ENCODE measurements around the gene TBXA2R. TPM values are rescaled to one million over a fixed set of nuclear protein-coding genes. Genes with fewer than 3 reads are reported as not detected.

Gene TBXA2R
- total RNA-seq, 1 experiment from 2014 or later: not detected

GRCh38 chr19:3637621-3638020, 30.9 kb upstream of the TBXA2R start:
- no peak overlapping the region for H3K4me3 ChIP-seq
- TF ChIP-seq EZH2 (IDR thresholded peaks at IDR 0.05; ENCODE audit: low read depth) (no peak), CTCF (conservative IDR thresholded peaks at IDR 0.05) (no peak)
- H3K4me1 ChIP-seq (replicated peaks; ENCODE audit: insufficient read depth): no peaks in the 10 kb centered on the region
- no peaks in the 10 kb centered on the region for H3K79me2 ChIP-seq (ENCODE audit: low read depth)
- H2AFZ ChIP-seq: no peak overlapping the region
- BruUV-seq (replicated peaks): no TSS peak
- intact Hi-C loops (cut with micrococcal nuclease; ENCODE audit: unreplicated experiment): no loop called here
- H3K36me3 ChIP-seq (ENCODE audit: low read depth): no peaks in the 10 kb centered on the region
- ChIA-PET POLR2A (ENCODE audit: unreplicated experiment) (no interaction called here), CTCF (no interaction called here)
- DNase-seq: no peak
- no peak overlapping the region for H3K4me2 ChIP-seq
- no peaks in the 10 kb centered on the region for H3K9me2 ChIP-seq (ENCODE audit: insufficient read depth)
- H3K9me3 ChIP-seq (ENCODE audit: insufficient read depth, low read depth): no peaks in the 10 kb centered on the region
- no peaks in the 10 kb centered on the region for H4K20me1 ChIP-seq (ENCODE audit: insufficient read depth)
- H3K27me3 ChIP-seq (ENCODE audit: insufficient read depth, low read depth): no peaks in the 10 kb centered on the region
- no peak overlapping the region for H3K27ac ChIP-seq
- H3F3A ChIP-seq (ENCODE audit: insufficient read depth, low read depth): no peaks in the 10 kb centered on the region

- H3K4me2 ChIP-seq: no peak overlapping the region
- no peaks in the 10 kb centered on the region for H3K79me2 ChIP-seq (ENCODE audit: low read depth)
- intact Hi-C loops (cut with micrococcal nuclease; ENCODE audit: unreplicated experiment): no loop called here
- no peaks in the 10 kb centered on the region for H3K9me3 ChIP-seq (ENCODE audit: insufficient read depth, low read depth)
- CTCF ChIA-PET: no interaction called here
- H3K27ac ChIP-seq: no peak overlapping the region
- no peaks in the 10 kb centered on the region for H3F3A ChIP-seq (ENCODE audit: insufficient read depth, low read depth)
- H2AFZ ChIP-seq: no peak overlapping the region
- H3K36me3 ChIP-seq (ENCODE audit: low read depth): no peaks in the 10 kb centered on the region
- no peaks in the 10 kb centered on the region for H4K20me1 ChIP-seq (ENCODE audit: insufficient read depth)
- BruUV-seq (replicated peaks): no TSS peak
- TF ChIP-seq EZH2 (IDR thresholded peaks at IDR 0.05; ENCODE audit: low read depth) (no peak), CTCF (conservative IDR thresholded peaks at IDR 0.05) (no peak)
- H3K27me3 ChIP-seq (ENCODE audit: insufficient read depth, low read depth): no peaks in the 10 kb centered on the region
- POLR2A ChIA-PET (ENCODE audit: unreplicated experiment): no interaction called here
- no peak overlapping the region for H3K4me3 ChIP-seq
- no peak for DNase-seq
- no peaks in the 10 kb centered on the region for H3K4me1 ChIP-seq (replicated peaks; ENCODE audit: insufficient read depth)
- no peaks in the 10 kb centered on the region for H3K9me2 ChIP-seq (ENCODE audit: insufficient read depth)
Observed at GRCh38 chr19:3636962-3637361, 30.3 kb upstream of the TBXA2R start.

- Histone ChIP-seq H3K4me1 (replicated peaks; ENCODE audit: insufficient read depth) (no peaks in the 10 kb centered on the region), H3K27me3 (ENCODE audit: insufficient read depth, low read depth) (no peaks in the 10 kb centered on the region), H3K9me2 (ENCODE audit: insufficient read depth) (no peaks in the 10 kb centered on the region), H3K27ac (no peak overlapping the region), H2AFZ (no peak overlapping the region), H3F3A (ENCODE audit: insufficient read depth, low read depth) (no peaks in the 10 kb centered on the region), H3K9me3 (ENCODE audit: insufficient read depth, low read depth) (no peaks in the 10 kb centered on the region), H4K20me1 (ENCODE audit: insufficient read depth) (no peaks in the 10 kb centered on the region), H3K4me2 (no peak overlapping the region), H3K36me3 (ENCODE audit: low read depth) (no peaks in the 10 kb centered on the region), H3K4me3 (no peak overlapping the region), H3K79me2 (ENCODE audit: low read depth) (no peaks in the 10 kb centered on the region)
- TF ChIP-seq EZH2 (IDR thresholded peaks at IDR 0.05; ENCODE audit: low read depth) (no peak), CTCF (conservative IDR thresholded peaks at IDR 0.05) (no peak)
- POLR2A ChIA-PET (ENCODE audit: unreplicated experiment): no interaction called here
- no peak for DNase-seq
- intact Hi-C loops (cut with micrococcal nuclease; ENCODE audit: unreplicated experiment): no loop called here
- no TSS peak for BruUV-seq (replicated peaks)
- CTCF ChIA-PET: no interaction called here
Observed at GRCh38 chr19:3636506-3636905, 29.8 kb upstream of the TBXA2R start.

All from PC-9 (cell line).